GM19240 (cell line): Measurements from ENCODE around the gene GCSAM.
"Not testable (repeated sequence)": the region's sequence is repeated elsewhere in the genome, so short reads cannot be mapped to it uniquely, and the experiment has no call there.

Source experiments
- DNase-seq: peaks from one replicate; pipeline ENCODE4 v3.0.0; 2011; ENCODE audit warnings: low spot score; ENCODE audit not compliant: insufficient read length

Gene GCSAM

GRCh38 chr3:112074006-112074405, 59.0 kb downstream of the GCSAM start:
- no peak for DNase-seq

- not testable (repeated sequence) for DNase-seq
Measured at GRCh38 chr3:112072387-112073060, 60.5 kb downstream of the GCSAM start.
